HEK293 (cell line): Measurements from ENCODE around the gene CADM4.

ENCODE experiments used
- CTCF ChIA-PET: fragments of 350-600 bp; formaldehyde crosslinking; extraction: SDS; loops from one replicate; lab custom pipeline; 2021; ENCODE audit warnings: antibody characterized with exemption; lab: Yijun Ruan, JAX
- POLR2A ChIA-PET: fragments of 300-600 bp; formaldehyde crosslinking; extraction: SDS; loops from one replicate; lab custom pipeline; 2020; ENCODE audit warnings: antibody characterized with exemption, inconsistent platforms; lab: Yijun Ruan, JAX
- H3K27ac ChIP-seq: fragments of 200-500 bp; sonication (Bioruptor generic); 2 replicates; pipeline ENCODE4 v1.5.1; 2014; ENCODE audit warnings: low read depth, low read length, control low read depth, inconsistent platforms; ENCODE audit errors: extremely low read depth
- H3K36me3 ChIP-seq, 2 experiments: fragments of 200-500 bp in 1 of 2; sonication (Bioruptor generic) in 1 of 2; 1 replicate in 1 of 2; 2 replicates in 1 of 2; pipeline ENCODE4 v1.5.1; 2014 to 2017; ENCODE audit warnings: inconsistent platforms in 2 of 2, low read length in 2 of 2; ENCODE audit not compliant: control insufficient read depth in 2 of 2, insufficient read depth in 1 of 2
- H3K4me1 ChIP-seq: fragments of 200-500 bp; sonication (Bioruptor generic); 2 replicates; pipeline ENCODE4 v1.5.1; 2014; ENCODE audit warnings: mild to moderate bottlenecking, low read length, inconsistent platforms; ENCODE audit not compliant: control insufficient read depth, insufficient read depth
- H3K4me3 ChIP-seq: 2 replicates; pipeline ENCODE4 v1.5.1; 2011; ENCODE audit warnings: low read depth, mild to moderate bottlenecking, control low read depth, low read length, moderate library complexity
- H3K9me3 ChIP-seq: fragments of 200-500 bp; sonication (Bioruptor generic); 2 replicates; pipeline ENCODE4 v1.5.1; 2014; ENCODE audit warnings: low read depth, low read length, inconsistent platforms; ENCODE audit not compliant: control insufficient read depth, insufficient read depth
- HIC1 ChIP-seq: fragments of 450-650 bp; formaldehyde crosslinking; IDR thresholded peaks from 2 replicates; pipeline ENCODE4 v1.5.1; 2016; ENCODE audit warnings: missing biosample characterization, missing genetic modification characterization
- HOXD13 ChIP-seq: sonication (generic); formaldehyde crosslinking; IDR thresholded peaks from 2 replicates; pipeline ENCODE4 v1.8.0; 2022; ENCODE audit warnings: missing genetic modification reagents, borderline replicate concordance
- IKZF3 ChIP-seq: fragments of 450-650 bp; IDR thresholded peaks from 2 replicates; pipeline ENCODE4 v1.5.0; 2018; ENCODE audit warnings: missing biosample characterization, mild to moderate bottlenecking, missing genetic modification characterization, moderate library complexity
- KLF1 ChIP-seq: fragments of 450-650 bp; formaldehyde crosslinking; IDR thresholded peaks from 2 replicates; pipeline ENCODE4 v1.5.1; 2016; ENCODE audit warnings: missing biosample characterization, missing genetic modification characterization
- KLF17 ChIP-seq: fragments of 450-650 bp; formaldehyde crosslinking; IDR thresholded peaks from 2 replicates; pipeline ENCODE4 v1.5.1; 2016; ENCODE audit warnings: missing biosample characterization, missing genetic modification characterization
- KLF8 ChIP-seq: fragments of 450-650 bp; formaldehyde crosslinking; IDR thresholded peaks from 2 replicates; pipeline ENCODE4 v1.5.1; 2016; ENCODE audit warnings: missing biosample characterization, missing genetic modification characterization
- SP3 ChIP-seq: fragments of 450-650 bp; formaldehyde crosslinking; IDR thresholded peaks from 2 replicates; pipeline ENCODE4 v1.5.1; 2016; ENCODE audit warnings: missing biosample characterization, missing genetic modification characterization
- WT1 ChIP-seq: fragments of 450-650 bp; formaldehyde crosslinking; IDR thresholded peaks from 2 replicates; pipeline ENCODE4 v1.5.1; 2016; ENCODE audit warnings: missing biosample characterization, missing genetic modification characterization
- ZFHX2 ChIP-seq: fragments of 450-650 bp; formaldehyde crosslinking; conservative IDR thresholded peaks from 2 replicates; pipeline ENCODE4 v1.5.1; 2016; ENCODE audit warnings: missing biosample characterization, missing genetic modification characterization
- ZNF214 ChIP-seq: fragments of 450-650 bp; formaldehyde crosslinking; IDR thresholded peaks from 2 replicates; pipeline ENCODE4 v1.5.1; 2017; ENCODE audit warnings: missing biosample characterization, mild to moderate bottlenecking, missing genetic modification characterization, borderline replicate concordance
- ZNF223 ChIP-seq: fragments of 450-650 bp; formaldehyde crosslinking; IDR thresholded peaks from 2 replicates; pipeline ENCODE4 v1.5.1; 2016; ENCODE audit warnings: missing biosample characterization, missing genetic modification characterization
- ZNF404 ChIP-seq: fragments of 450-650 bp; formaldehyde crosslinking; IDR thresholded peaks from 2 replicates; pipeline ENCODE4 v1.5.1; 2017; ENCODE audit warnings: missing biosample characterization, missing genetic modification characterization
- ZNF785 ChIP-seq: fragments of 450-650 bp; formaldehyde crosslinking; IDR thresholded peaks from 2 replicates; pipeline ENCODE4 v1.5.1; 2016; ENCODE audit warnings: missing biosample characterization, missing genetic modification characterization
- TF ChIP-seq, protein P1 (sequence below): fragments of 450-650 bp; formaldehyde crosslinking; IDR thresholded peaks from 2 replicates; pipeline ENCODE4 v1.5.1; 2017; ENCODE audit warnings: missing biosample characterization, missing genetic modification characterization
- TF ChIP-seq, protein P2 (sequence below): fragments of 450-650 bp; formaldehyde crosslinking; IDR thresholded peaks from 2 replicates; pipeline ENCODE4 v1.5.1; 2016; ENCODE audit warnings: missing biosample characterization, missing genetic modification characterization, low read depth
- TF ChIP-seq, protein P3 (sequence below): fragments of 450-650 bp; formaldehyde crosslinking; IDR thresholded peaks from 2 replicates; pipeline ENCODE4 v1.5.1; 2016; ENCODE audit warnings: missing biosample characterization, missing genetic modification characterization

Gene CADM4

GRCh38 chr19:43609872-43610271 is 29.8 kb downstream of the CADM4 start:
- Histone ChIP-seq H3K4me3 (no peak overlapping the region), H3K9me3 (no peaks in the 10 kb centered on the region; the same call in 1 of the 2 replicates), H3K4me1 (peaks cover 28% of the 10 kb centered on the region), H3K36me3 (peaks cover 58 to 79% of the 10 kb centered on the region in 2 experiments), H3K27ac (no peak overlapping the region)
- ChIA-PET CTCF (interaction anchor here (0.6 to 0.8 kb wide), 3 partner anchors 16 to 163 kb away, joined by 3 to 6 read pairs (median 4); no protein-coding TSS in a partner anchor), POLR2A (interaction anchor here (0.6 kb wide), 2 partner anchors 8 to 116 kb away, joined by 3 to 4 read pairs; no protein-coding TSS in a partner anchor)
- TF ChIP-seq SP3 (tag by site-specific recombination) (no peak), WT1 (tag by site-specific recombination) (peak; percentile 55), KLF8 (peak; percentile 18; the same call in 1 of the 2 replicates), ZNF214 (no peak), HIC1 (tag by site-specific recombination) (peak; percentile 61; the same call in 1 of the 2 replicates), ZNF404 (tag by site-specific recombination) (no peak), HOXD13 (CRISPR knock-in tag) (no peak), KLF1 (tag by site-specific recombination) (peak; percentile 91), ZFHX2 (no peak), IKZF3 (tag by site-specific recombination) (0 out of 2 replicates have a peak, but pooled peaks have one; percentile 9), ZNF223 (tag by site-specific recombination) (no peak), KLF17 (0 out of 2 replicates have a peak, but pooled peaks have one; percentile 6), ZNF785 (tag by site-specific recombination) (no peak)
- TF ChIP-seq, protein P1, sequence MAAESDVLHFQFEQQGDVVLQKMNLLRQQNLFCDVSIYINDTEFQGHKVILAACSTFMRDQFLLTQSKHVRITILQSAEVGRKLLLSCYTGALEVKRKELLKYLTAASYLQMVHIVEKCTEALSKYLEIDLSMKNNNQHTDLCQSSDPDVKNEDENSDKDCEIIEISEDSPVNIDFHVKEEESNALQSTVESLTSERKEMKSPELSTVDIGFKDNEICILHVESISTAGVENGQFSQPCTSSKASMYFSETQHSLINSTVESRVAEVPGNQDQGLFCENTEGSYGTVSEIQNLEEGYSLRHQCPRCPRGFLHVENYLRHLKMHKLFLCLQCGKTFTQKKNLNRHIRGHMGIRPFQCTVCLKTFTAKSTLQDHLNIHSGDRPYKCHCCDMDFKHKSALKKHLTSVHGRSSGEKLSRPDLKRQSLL (tag by site-specific recombination): 0 out of 2 replicates have a peak, but pooled peaks have one; percentile 20
- TF ChIP-seq, protein P2, sequence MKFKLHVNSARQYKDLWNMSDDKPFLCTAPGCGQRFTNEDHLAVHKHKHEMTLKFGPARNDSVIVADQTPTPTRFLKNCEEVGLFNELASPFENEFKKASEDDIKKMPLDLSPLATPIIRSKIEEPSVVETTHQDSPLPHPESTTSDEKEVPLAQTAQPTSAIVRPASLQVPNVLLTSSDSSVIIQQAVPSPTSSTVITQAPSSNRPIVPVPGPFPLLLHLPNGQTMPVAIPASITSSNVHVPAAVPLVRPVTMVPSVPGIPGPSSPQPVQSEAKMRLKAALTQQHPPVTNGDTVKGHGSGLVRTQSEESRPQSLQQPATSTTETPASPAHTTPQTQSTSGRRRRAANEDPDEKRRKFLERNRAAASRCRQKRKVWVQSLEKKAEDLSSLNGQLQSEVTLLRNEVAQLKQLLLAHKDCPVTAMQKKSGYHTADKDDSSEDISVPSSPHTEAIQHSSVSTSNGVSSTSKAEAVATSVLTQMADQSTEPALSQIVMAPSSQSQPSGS: no peak
- TF ChIP-seq, protein P3, sequence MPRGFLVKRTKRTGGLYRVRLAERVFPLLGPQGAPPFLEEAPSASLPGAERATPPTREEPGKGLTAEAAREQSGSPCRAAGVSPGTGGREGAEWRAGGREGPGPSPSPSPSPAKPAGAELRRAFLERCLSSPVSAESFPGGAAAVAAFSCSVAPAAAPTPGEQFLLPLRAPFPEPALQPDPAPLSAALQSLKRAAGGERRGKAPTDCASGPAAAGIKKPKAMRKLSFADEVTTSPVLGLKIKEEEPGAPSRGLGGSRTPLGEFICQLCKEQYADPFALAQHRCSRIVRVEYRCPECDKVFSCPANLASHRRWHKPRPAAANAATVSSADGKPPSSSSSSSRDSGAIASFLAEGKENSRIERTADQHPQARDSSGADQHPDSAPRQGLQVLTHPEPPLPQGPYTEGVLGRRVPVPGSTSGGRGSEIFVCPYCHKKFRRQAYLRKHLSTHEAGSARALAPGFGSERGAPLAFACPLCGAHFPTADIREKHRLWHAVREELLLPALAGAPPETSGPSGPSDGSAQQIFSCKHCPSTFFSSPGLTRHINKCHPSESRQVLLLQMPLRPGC (tag by site-specific recombination): no peak
